Measurements from ENCODE around the gene CLRN1.
A peak's percentile ranks its signal among the peaks of the same experiment; 100 is the strongest.

Gene CLRN1

GRCh38 chr3:150984066-150984465 lies 11.5 kb upstream of the CLRN1 start:
- TF ChIP-seq CTCF (IDR thresholded peaks at IDR 0.05; ENCODE audit: low read length, missing control alignments), result no peak
- no peak overlapping the region for H3K4me3 ChIP-seq (replicated peaks; ENCODE audit: low read depth, low read length)
- no peak for DNase-seq (ENCODE audit: low read depth)

GRCh38 chr3:150978566-150979148 lies 6.1 kb upstream of the CLRN1 start:
- H3K4me3 ChIP-seq (replicated peaks; ENCODE audit: low read depth, low read length), result no peak overlapping the region
- TF ChIP-seq CTCF (IDR thresholded peaks at IDR 0.05; ENCODE audit: low read length, missing control alignments), result no peak
- DNase-seq (ENCODE audit: low read depth), result no peak

- no peak overlapping the region for H3K4me3 ChIP-seq (replicated peaks; ENCODE audit: low read depth, low read length)
- no peak for TF ChIP-seq CTCF (IDR thresholded peaks at IDR 0.05; ENCODE audit: low read length, missing control alignments)
- no peak for DNase-seq (ENCODE audit: low read depth)
Measured at GRCh38 chr3:150975992-150976368, 3.5 kb upstream of the CLRN1 start.

- no peak for TF ChIP-seq CTCF (IDR thresholded peaks at IDR 0.05; ENCODE audit: low read length, missing control alignments)
- H3K4me3 ChIP-seq (replicated peaks; ENCODE audit: low read depth, low read length), result no peak overlapping the region
- DNase-seq (ENCODE audit: low read depth), result no peak
Measured at GRCh38 chr3:150975086-150975991, 2.8 kb upstream of the CLRN1 start.

GRCh38 chr3:150970665-150971324 lies 1.7 kb downstream of the CLRN1 start:
- DNase-seq (ENCODE audit: low read depth), result peak; percentile 71
- no peak overlapping the region for H3K4me3 ChIP-seq (replicated peaks; ENCODE audit: low read depth, low read length)
- no peak for TF ChIP-seq CTCF (IDR thresholded peaks at IDR 0.05; ENCODE audit: low read length, missing control alignments)

GRCh38 chr3:150968341-150969035 lies 4.0 kb downstream of the CLRN1 start:
- no peak for TF ChIP-seq CTCF (IDR thresholded peaks at IDR 0.05; ENCODE audit: low read length, missing control alignments)
- H3K4me3 ChIP-seq (replicated peaks; ENCODE audit: low read depth, low read length), result no peak overlapping the region

More at GRCh38 chr3:150968341-150969035, 4.0 kb downstream of the CLRN1 start:
- DNase-seq (ENCODE audit: low read depth), result no peak
